OCI-LY7 (cell line): ENCODE data around the gene RRAD. TPM values are rescaled to one million over a fixed set of nuclear protein-coding genes. Genes with fewer than 3 reads are reported as not detected.

Experiments used
- BruUV-seq: library from RNA; stranded (reverse); fragments of 400-500 nt; replicated peaks from 2 replicates; lab custom pipeline; 2021; lab: Mats Ljungman, UMichigan
- CTCF ChIA-PET: fragments of 300-600 bp; sonication (Branson Sonifier 250); formaldehyde crosslinking; loops from one replicate; lab custom pipeline; 2022; ENCODE audit warnings: antibody characterized with exemption; ENCODE audit not compliant: unreplicated experiment; lab: Charles Lee
- POLR2A ChIA-PET: fragments of 300-600 bp; sonication (Branson Sonifier 250); formaldehyde crosslinking; loops from one replicate; lab custom pipeline; 2022; ENCODE audit warnings: antibody characterized with exemption; lab: Charles Lee
- DNase-seq: peaks from one replicate; pipeline ENCODE4 v3.0.0-alpha.2; 2015; ENCODE audit warnings: low spot score
- H2AFZ ChIP-seq: fragments of 200-600 bp; sonication (generic), shearing (Covaris generic); 2 replicates; pipeline ENCODE4 v1.6.1; 2014; ENCODE audit warnings: mild to moderate bottlenecking, antibody characterized with exemption, low read length, moderate library complexity
- H3K27ac ChIP-seq: fragments of 200-600 bp; sonication (generic); 2 replicates; pipeline ENCODE4 v1.5.1; 2014; ENCODE audit warnings: mixed run types, low read depth, mild to moderate bottlenecking, moderate library complexity, low read length, inconsistent platforms; ENCODE audit not compliant: poor library complexity, severe bottlenecking
- H3K36me3 ChIP-seq: fragments of 200-600 bp; sonication (generic); 2 replicates; pipeline ENCODE4 v1.6.1; 2014; ENCODE audit warnings: mild to moderate bottlenecking, antibody characterized with exemption, low read length, moderate library complexity, mixed read lengths; ENCODE audit not compliant: insufficient read depth
- H3K4me1 ChIP-seq: fragments of 200-600 bp; sonication (generic); 2 replicates; pipeline ENCODE4 v1.5.1; 2014; ENCODE audit warnings: mild to moderate bottlenecking, low read length; ENCODE audit not compliant: insufficient read depth, poor library complexity, severe bottlenecking
- H3K4me2 ChIP-seq: fragments of 200-600 bp; sonication (generic); 2 replicates; pipeline ENCODE4 v1.6.1; 2014; ENCODE audit warnings: mild to moderate bottlenecking, low read length
- H3K4me3 ChIP-seq: fragments of 200-600 bp; sonication (generic); 2 replicates; pipeline ENCODE4 v1.5.1; 2014; ENCODE audit warnings: mild to moderate bottlenecking, low read depth, low read length; ENCODE audit not compliant: poor library complexity, severe bottlenecking
- H3K79me2 ChIP-seq: fragments of 200-600 bp; sonication (generic); 2 replicates; pipeline ENCODE4 v1.6.1; 2016; ENCODE audit warnings: low read depth, mild to moderate bottlenecking, low read length, moderate library complexity, mixed read lengths; ENCODE audit not compliant: insufficient read depth
- H3K9me2 ChIP-seq: fragments of 200-600 bp; sonication (generic); 2 replicates; pipeline ENCODE4 v1.6.1; 2016; ENCODE audit warnings: mild to moderate bottlenecking, low read length, mixed read lengths; ENCODE audit not compliant: insufficient read depth
- H3K9me3 ChIP-seq: fragments of 200-600 bp; sonication (generic); 2 replicates; pipeline ENCODE4 v1.6.1; 2014; ENCODE audit warnings: mild to moderate bottlenecking, mixed run types, low read length, mixed read lengths
- H4K20me1 ChIP-seq: fragments of 200-600 bp; sonication (generic); 2 replicates; pipeline ENCODE4 v1.6.1; 2014; ENCODE audit warnings: mild to moderate bottlenecking, antibody characterized with exemption, low read length, moderate library complexity, mixed read lengths; ENCODE audit not compliant: insufficient read depth
- EZH2phosphoT487 ChIP-seq: fragments of 200-600 bp; sonication (generic); IDR thresholded peaks from 2 replicates; pipeline ENCODE4 v1.6.1; 2018; ENCODE audit warnings: low read depth, borderline replicate concordance, mild to moderate bottlenecking, mixed run types, antibody characterized with exemption, low read length, moderate library complexity, mixed read lengths
- intact Hi-C: fragments of 100-400 bp; cut with micrococcal nuclease; formaldehyde crosslinking; loops from one replicate; pipeline ENCODE4 v1.10.0; 2022; ENCODE audit not compliant: unreplicated experiment
- total RNA-seq, 2 experiments: library from RNA; depleted of rRNA in 1 of 2; stranded (reverse); fragments of >200 nt in 1 of 2; shearing (Covaris generic) in 1 of 2; gene quantifications; 2 replicates each; pipeline ENCODE4 v1.2.3, GENCODE V29; 2014 to 2022
- TF ChIP-seq, protein P1 (sequence below): fragments of 200-600 bp; sonication (generic); conservative IDR thresholded peaks from 2 replicates; pipeline ENCODE4 v1.5.1; 2014; ENCODE audit warnings: mild to moderate bottlenecking, antibody characterized with exemption, low read length, moderate library complexity, mixed read lengths

The RRAD gene
- total RNA-seq, 2 experiments from 2014 or later, result 0.09 TPM; not detected in 1

DNA sequence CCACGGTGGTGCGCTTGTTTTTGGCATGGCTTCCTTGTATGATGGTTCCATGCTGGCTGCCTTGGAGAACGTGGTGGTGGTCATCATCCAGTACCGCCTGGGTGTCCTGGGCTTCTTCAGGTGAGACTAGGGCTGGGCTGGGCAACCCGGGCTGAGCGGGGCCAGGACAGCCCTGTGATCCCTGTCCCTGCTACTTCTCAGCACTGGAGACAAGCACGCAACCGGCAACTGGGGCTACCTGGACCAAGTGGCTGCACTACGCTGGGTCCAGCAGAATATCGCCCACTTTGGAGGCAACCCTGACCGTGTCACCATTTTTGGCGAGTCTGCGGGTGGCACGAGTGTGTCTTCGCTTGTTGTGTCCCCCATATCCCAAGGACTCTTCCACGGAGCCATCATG, 14.9 kb upstream of the RRAD start:
- peaks cover 5% of the 10 kb centered on the region for H3K4me1 ChIP-seq
- TF ChIP-seq EZH2phosphoT487, result no peak
- TF ChIP-seq, protein P1, sequence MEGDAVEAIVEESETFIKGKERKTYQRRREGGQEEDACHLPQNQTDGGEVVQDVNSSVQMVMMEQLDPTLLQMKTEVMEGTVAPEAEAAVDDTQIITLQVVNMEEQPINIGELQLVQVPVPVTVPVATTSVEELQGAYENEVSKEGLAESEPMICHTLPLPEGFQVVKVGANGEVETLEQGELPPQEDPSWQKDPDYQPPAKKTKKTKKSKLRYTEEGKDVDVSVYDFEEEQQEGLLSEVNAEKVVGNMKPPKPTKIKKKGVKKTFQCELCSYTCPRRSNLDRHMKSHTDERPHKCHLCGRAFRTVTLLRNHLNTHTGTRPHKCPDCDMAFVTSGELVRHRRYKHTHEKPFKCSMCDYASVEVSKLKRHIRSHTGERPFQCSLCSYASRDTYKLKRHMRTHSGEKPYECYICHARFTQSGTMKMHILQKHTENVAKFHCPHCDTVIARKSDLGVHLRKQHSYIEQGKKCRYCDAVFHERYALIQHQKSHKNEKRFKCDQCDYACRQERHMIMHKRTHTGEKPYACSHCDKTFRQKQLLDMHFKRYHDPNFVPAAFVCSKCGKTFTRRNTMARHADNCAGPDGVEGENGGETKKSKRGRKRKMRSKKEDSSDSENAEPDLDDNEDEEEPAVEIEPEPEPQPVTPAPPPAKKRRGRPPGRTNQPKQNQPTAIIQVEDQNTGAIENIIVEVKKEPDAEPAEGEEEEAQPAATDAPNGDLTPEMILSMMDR, result no peak
- H3K9me3 ChIP-seq, result no peaks in the 10 kb centered on the region
- CTCF ChIA-PET, result no interaction called here
- H2AFZ ChIP-seq, result no peak overlapping the region
- intact Hi-C loops, result no loop called here
- no peak for DNase-seq
- H3K4me2 ChIP-seq, result no peak overlapping the region
- peaks cover 21% of the 10 kb centered on the region; the same call in 1 of the 2 replicates for H3K36me3 ChIP-seq
- no peaks in the 10 kb centered on the region for H4K20me1 ChIP-seq
- no peaks in the 10 kb centered on the region for H3K79me2 ChIP-seq
- no TSS peak for BruUV-seq
- POLR2A ChIA-PET, result no interaction called here
- H3K27ac ChIP-seq, result no peak overlapping the region
- H3K4me3 ChIP-seq, result no peak overlapping the region
- H3K9me2 ChIP-seq, result no peaks in the 10 kb centered on the region

DNA sequence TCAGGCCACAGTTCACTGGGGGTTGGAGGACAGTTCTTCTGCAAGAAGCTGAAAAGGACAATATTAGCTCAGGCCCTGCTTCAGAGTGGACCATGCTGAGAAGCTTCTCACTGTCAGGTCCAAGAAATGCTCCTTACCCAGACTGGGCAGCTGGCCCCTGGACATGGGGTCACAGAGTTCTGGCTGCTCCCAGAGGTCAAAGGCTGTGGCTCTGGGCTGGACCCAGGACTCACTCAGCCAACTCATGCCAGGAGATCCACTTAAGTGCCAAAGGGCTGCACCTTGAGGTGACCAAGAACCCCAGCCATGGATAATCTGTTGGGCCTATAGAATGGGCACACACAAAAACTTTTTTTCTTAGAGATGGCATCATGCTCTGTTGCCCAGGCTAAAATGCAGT, 14.0 kb upstream of the RRAD start:
- Histone ChIP-seq H3K4me2 (no peak overlapping the region), H3K4me3 (no peak overlapping the region), H3K79me2 (no peaks in the 10 kb centered on the region), H4K20me1 (no peaks in the 10 kb centered on the region), H3K27ac (no peak overlapping the region), H3K36me3 (peaks cover 21% of the 10 kb centered on the region; the same call in 1 of the 2 replicates), H3K4me1 (peaks cover 7% of the 10 kb centered on the region), H2AFZ (no peak overlapping the region), H3K9me2 (no peaks in the 10 kb centered on the region), H3K9me3 (no peaks in the 10 kb centered on the region)
- no peak for DNase-seq
- ChIA-PET CTCF (no interaction called here), POLR2A (no interaction called here)
- BruUV-seq, result no TSS peak
- no peak for TF ChIP-seq EZH2phosphoT487
- TF ChIP-seq, protein P1, result no peak
- intact Hi-C loops, result no loop called here

DNA sequence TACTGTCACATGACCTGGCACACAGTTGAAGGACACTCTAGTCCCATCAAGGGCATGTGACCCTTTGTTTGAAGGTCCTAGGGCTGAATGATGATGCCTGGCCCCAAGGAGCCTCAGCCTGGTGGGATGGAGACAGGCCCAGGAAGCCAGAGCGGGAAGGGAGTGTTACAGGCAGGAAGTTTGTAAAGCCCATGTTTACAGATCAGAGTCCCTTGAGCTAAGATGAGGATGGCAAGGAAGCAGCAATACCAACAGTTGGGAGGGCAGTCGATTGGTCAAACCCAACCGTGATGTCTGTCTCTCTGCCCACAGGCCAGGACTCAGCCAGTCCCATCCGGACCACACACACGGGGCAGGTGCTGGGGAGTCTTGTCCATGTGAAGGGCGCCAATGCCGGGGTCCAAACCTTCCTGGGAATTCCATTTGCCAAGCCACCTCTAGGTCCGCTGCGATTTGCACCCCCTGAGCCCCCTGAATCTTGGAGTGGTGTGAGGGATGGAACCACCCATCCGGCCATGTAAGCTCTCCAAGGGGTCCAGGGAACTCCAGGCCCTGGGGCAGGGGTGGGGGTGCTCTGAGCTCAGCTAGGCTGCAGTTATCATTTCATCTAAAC, 12.5 kb upstream of the RRAD start:
- ChIA-PET POLR2A (no interaction called here), CTCF (no interaction called here)
- Histone ChIP-seq H3K4me3 (no peak overlapping the region), H3K79me2 (peaks cover 7% of the 10 kb centered on the region; the same call in 1 of the 2 replicates), H3K36me3 (peaks cover 21% of the 10 kb centered on the region; the same call in 1 of the 2 replicates), H3K4me1 (peaks cover 12% of the 10 kb centered on the region), H4K20me1 (no peaks in the 10 kb centered on the region), H2AFZ (no peak overlapping the region), H3K4me2 (no peak overlapping the region), H3K27ac (no peak overlapping the region), H3K9me3 (no peaks in the 10 kb centered on the region), H3K9me2 (no peaks in the 10 kb centered on the region)
- no TSS peak for BruUV-seq
- TF ChIP-seq, protein P1, result no peak
- no peak for TF ChIP-seq EZH2phosphoT487
- DNase-seq, result no peak
- intact Hi-C loops, result no loop called here
